ENCODE data around the gene SH3PXD2A. TPM values are rescaled to one million over a fixed set of nuclear protein-coding genes. Genes with fewer than 3 reads are reported as not detected.

The SH3PXD2A gene
- total RNA-seq, 2 experiments from 2014 or later: 6.9 to 7.0 TPM

DNA sequence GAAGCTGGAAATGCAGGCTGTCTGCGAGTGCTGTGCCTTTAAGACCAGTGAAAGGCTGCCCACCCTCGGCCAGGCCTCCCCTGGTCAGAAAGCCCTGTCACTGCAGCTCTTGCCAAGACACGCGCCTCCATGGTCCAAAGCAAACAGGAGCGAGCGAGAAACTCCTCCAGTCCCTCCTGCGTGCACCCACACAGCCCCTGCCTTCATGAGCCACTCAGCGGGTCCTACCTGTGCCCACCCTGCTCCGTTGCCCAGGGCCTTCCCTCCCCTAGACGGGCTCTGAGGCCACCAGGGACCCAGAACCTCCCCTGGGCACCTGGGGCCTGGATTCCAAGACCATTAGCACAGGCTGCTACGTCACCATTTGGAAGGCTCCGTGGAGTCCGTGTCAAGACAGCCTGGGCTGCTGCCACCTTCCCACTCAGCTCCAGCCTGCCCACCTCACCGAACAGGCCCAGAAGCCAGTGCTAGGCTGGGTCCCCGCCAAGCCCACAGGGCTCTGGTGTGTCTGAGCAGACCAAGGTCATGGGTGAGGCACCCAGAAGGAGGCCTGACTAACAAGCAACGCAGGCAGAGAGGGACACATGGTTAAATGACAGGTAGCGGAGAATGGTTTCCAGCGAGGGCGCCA lies 217.3 kb downstream of the SH3PXD2A start:
- intact Hi-C loops (cut with DNase I, micrococcal nuclease): no loop called here
- Histone ChIP-seq H3K27me3 (ENCODE audit: control insufficient read depth in 1 of 2, insufficient read depth in 2 of 2, low read length in 2 of 2) (no peaks in the 10 kb centered on the region), H3K27ac (ENCODE audit: low read depth in 1 of 2, low read length in 2 of 2) (no peak overlapping the region), H3K36me3 (ENCODE audit: insufficient read depth, low read length) (no peaks in the 10 kb centered on the region), H3K4me1 (ENCODE audit: insufficient read depth, low read length) (no peaks in the 10 kb centered on the region), H3K9me3 (ENCODE audit: control insufficient read depth in 1 of 2, insufficient read depth in 1 of 2, low read length in 2 of 2) (no peaks in the 10 kb centered on the region), H3K4me3 (ENCODE audit: low read length) (no peak overlapping the region)
- H3K36me3 Mint-ChIP-seq (ENCODE audit: low read depth): peaks cover 5% of the 10 kb centered on the region
- ATAC-seq (ENCODE audit: poor library complexity): no peak
- H3K27me3 Mint-ChIP-seq: no peaks in the 10 kb centered on the region
- no peaks in the 10 kb centered on the region for H3K4me1 Mint-ChIP-seq (ENCODE audit: low read depth)
- TF ChIP-seq, protein P1, sequence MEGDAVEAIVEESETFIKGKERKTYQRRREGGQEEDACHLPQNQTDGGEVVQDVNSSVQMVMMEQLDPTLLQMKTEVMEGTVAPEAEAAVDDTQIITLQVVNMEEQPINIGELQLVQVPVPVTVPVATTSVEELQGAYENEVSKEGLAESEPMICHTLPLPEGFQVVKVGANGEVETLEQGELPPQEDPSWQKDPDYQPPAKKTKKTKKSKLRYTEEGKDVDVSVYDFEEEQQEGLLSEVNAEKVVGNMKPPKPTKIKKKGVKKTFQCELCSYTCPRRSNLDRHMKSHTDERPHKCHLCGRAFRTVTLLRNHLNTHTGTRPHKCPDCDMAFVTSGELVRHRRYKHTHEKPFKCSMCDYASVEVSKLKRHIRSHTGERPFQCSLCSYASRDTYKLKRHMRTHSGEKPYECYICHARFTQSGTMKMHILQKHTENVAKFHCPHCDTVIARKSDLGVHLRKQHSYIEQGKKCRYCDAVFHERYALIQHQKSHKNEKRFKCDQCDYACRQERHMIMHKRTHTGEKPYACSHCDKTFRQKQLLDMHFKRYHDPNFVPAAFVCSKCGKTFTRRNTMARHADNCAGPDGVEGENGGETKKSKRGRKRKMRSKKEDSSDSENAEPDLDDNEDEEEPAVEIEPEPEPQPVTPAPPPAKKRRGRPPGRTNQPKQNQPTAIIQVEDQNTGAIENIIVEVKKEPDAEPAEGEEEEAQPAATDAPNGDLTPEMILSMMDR (IDR thresholded peaks at IDR 0.05): no peak
- DNase-seq: no peak
- ChIA-PET CTCF (no interaction called here), POLR2A (no interaction called here)
- H3K27ac Mint-ChIP-seq: no peak overlapping the region
- H3K9me3 Mint-ChIP-seq: no peaks in the 10 kb centered on the region
- no peak overlapping the region for H3K4me3 Mint-ChIP-seq

DNA sequence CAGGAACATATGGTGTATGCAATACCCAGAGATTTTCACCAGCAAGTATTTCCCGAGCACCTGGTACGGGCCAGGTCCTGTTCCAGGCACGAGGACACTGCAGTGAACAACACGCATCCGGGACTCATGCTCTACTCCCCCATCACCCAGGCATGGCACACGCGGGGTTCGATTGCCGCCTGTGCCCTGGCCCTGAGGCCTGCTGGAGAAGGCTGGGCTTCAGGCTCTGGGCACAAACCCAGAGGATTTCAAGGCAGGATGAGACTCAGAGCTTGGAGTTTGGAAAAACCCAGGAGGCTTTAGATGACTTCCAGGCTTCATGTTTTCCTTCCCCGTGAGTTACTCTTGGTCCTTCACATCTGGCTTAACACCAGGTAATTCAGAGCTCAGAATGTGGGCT lies 218.4 kb downstream of the SH3PXD2A start:
- H3K36me3 Mint-ChIP-seq (ENCODE audit: low read depth): peaks cover 5% of the 10 kb centered on the region
- Histone ChIP-seq H3K9me3 (ENCODE audit: control insufficient read depth in 1 of 2, insufficient read depth in 1 of 2, low read length in 2 of 2) (no peaks in the 10 kb centered on the region), H3K27me3 (ENCODE audit: control insufficient read depth in 1 of 2, insufficient read depth in 2 of 2, low read length in 2 of 2) (no peaks in the 10 kb centered on the region), H3K36me3 (ENCODE audit: insufficient read depth, low read length) (no peaks in the 10 kb centered on the region), H3K4me3 (ENCODE audit: low read length) (no peak overlapping the region), H3K27ac (ENCODE audit: low read depth in 1 of 2, low read length in 2 of 2) (no peak overlapping the region), H3K4me1 (ENCODE audit: insufficient read depth, low read length) (no peaks in the 10 kb centered on the region)
- ATAC-seq (ENCODE audit: poor library complexity) (no peak), DNase-seq (no peak)
- ChIA-PET POLR2A (no interaction called here), CTCF (no interaction called here)
- no peak overlapping the region for H3K27ac Mint-ChIP-seq
- H3K9me3 Mint-ChIP-seq: no peaks in the 10 kb centered on the region
- no peaks in the 10 kb centered on the region for H3K4me1 Mint-ChIP-seq (ENCODE audit: low read depth)
- intact Hi-C loops (cut with DNase I, micrococcal nuclease): no loop called here
- no peak overlapping the region for H3K4me3 Mint-ChIP-seq
- TF ChIP-seq, protein P1 (IDR thresholded peaks at IDR 0.05): no peak
- H3K27me3 Mint-ChIP-seq: no peaks in the 10 kb centered on the region

DNA sequence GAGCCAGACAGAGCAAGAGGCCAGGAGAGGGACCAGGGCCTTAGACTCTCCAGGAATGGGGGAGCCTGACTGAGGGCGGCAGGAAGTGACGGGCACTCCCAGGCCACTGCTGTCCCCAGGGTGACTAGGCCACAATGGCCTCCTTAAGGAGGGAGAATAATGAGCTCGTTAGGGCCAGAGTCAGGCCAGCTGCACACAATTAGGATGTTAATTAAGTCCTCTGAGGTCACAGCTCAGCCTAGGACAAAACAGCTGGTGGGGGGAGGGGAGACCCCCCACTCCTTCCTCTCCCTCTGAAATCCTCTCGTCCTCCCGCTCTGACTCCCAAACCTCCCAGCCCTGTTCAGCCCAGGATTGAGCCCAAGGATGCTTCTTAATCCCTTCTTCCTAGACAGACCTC lies 218.9 kb downstream of the SH3PXD2A start:
- TF ChIP-seq, protein P1 (IDR thresholded peaks at IDR 0.05): no peak
- no peaks in the 10 kb centered on the region for H3K36me3 ChIP-seq (ENCODE audit: insufficient read depth, low read length)
- no peak overlapping the region for H3K4me3 ChIP-seq (ENCODE audit: low read length)
- Mint-ChIP-seq H3K4me1 (ENCODE audit: low read depth) (no peaks in the 10 kb centered on the region), H3K9me3 (no peaks in the 10 kb centered on the region), H3K27ac (no peak overlapping the region), H3K4me3 (no peak overlapping the region), H3K36me3 (ENCODE audit: low read depth) (peaks cover 5% of the 10 kb centered on the region), H3K27me3 (no peaks in the 10 kb centered on the region)
- intact Hi-C loops (cut with DNase I, micrococcal nuclease): no loop called here
- ChIA-PET CTCF (no interaction called here), POLR2A (no interaction called here)
- H3K27ac ChIP-seq (ENCODE audit: low read depth in 1 of 2, low read length in 2 of 2): no peak overlapping the region
- H3K4me1 ChIP-seq (ENCODE audit: insufficient read depth, low read length): no peaks in the 10 kb centered on the region
- DNase-seq (no peak), ATAC-seq (ENCODE audit: poor library complexity) (no peak)
- H3K27me3 ChIP-seq (ENCODE audit: control insufficient read depth in 1 of 2, insufficient read depth in 2 of 2, low read length in 2 of 2): no peaks in the 10 kb centered on the region
- H3K9me3 ChIP-seq (ENCODE audit: control insufficient read depth in 1 of 2, insufficient read depth in 1 of 2, low read length in 2 of 2): no peaks in the 10 kb centered on the region
